ENCODE data around the gene OSBP2. TPM values are rescaled to one million over a fixed set of nuclear protein-coding genes. Genes with fewer than 3 reads are reported as not detected.

OSBP2 gene
- total and polyA plus RNA-seq, 10 of the 15 experiments (the other 5 are each of a cell fraction or from before 2014, with no cell fraction given): 0.11 to 7.7 (median 3.6) TPM

GRCh38 chr22:30941363-30941740 is 246.7 kb downstream of the OSBP2 start:
- BruUV-seq (replicated peaks): no TSS peak
- POLR2A ChIA-PET: no interaction called here
- over 99% methylated on average over 11 of the region's 11 CpGs for WGBS (ENCODE audit: insufficient coverage, insufficient replicate concordance, low lambda C conversion rate, missing lambda C conversion rate)
- no peaks in the 10 kb centered on the region for H3K9me3 ChIP-seq (replicated peaks; ENCODE audit: control insufficient read depth, insufficient read depth, low read length)
- intact Hi-C loops (cut with micrococcal nuclease; ENCODE audit: unreplicated experiment): loop anchor here (10.0 kb wide), 1 partner anchor 293 kb away; no protein-coding TSS in a partner anchor
- no peaks in the 10 kb centered on the region for H4K20me1 ChIP-seq (ENCODE audit: control insufficient read depth, insufficient read depth)
- H3K27me3 ChIP-seq (replicated peaks in 1 of 2; ENCODE audit: control insufficient read depth in 2 of 2, insufficient read depth in 2 of 2, low read length in 1 of 2): no peaks in the 10 kb centered on the region
- CTCF ChIA-PET: no interaction called here
- no peak overlapping the region for H3K9ac ChIP-seq (ENCODE audit: control insufficient read depth, insufficient read depth, low read length)
- no peaks in the 10 kb centered on the region for H3K79me2 ChIP-seq (ENCODE audit: control insufficient read depth, insufficient read depth, low read length)
- no peak for TF ChIP-seq IRF5 (IDR thresholded peaks at IDR 0.05; ENCODE audit: borderline replicate concordance)
- no peak for TF ChIP-seq RBBP5 (conservative IDR thresholded peaks at IDR 0.05)
- TF ChIP-seq KDM1A (IDR thresholded peaks at IDR 0.05; ENCODE audit: borderline replicate concordance): no peak
- no peak for TF ChIP-seq MEF2A (IDR thresholded peaks at IDR 0.05; ENCODE audit: insufficient read depth, low read depth, low read length)
- no peak for TF ChIP-seq BCLAF1 (IDR thresholded peaks at IDR 0.05)
- no peak for TF ChIP-seq TAF1 (IDR thresholded peaks at IDR 0.05; ENCODE audit: borderline replicate concordance, low read depth, low read length)
- no peak for TF ChIP-seq ZSCAN29 (IDR thresholded peaks at IDR 0.05)
- TF ChIP-seq POLR2AphosphoS5 (IDR thresholded peaks at IDR 0.05; ENCODE audit: low read length): no peak
- no peak for TF ChIP-seq RCOR1 (conservative IDR thresholded peaks at IDR 0.05; ENCODE audit: low read depth, low read length)
- no peak for TF ChIP-seq SMAD1 (IDR thresholded peaks at IDR 0.05; ENCODE audit: low read depth, partially characterized antibody)
- TF ChIP-seq CHD2 (IDR thresholded peaks at IDR 0.05; ENCODE audit: borderline replicate concordance, low read depth, low read length): no peak
- TF ChIP-seq CREM (IDR thresholded peaks at IDR 0.05; ENCODE audit: low read depth): no peak
- no peak for TF ChIP-seq CBFB (IDR thresholded peaks at IDR 0.05; ENCODE audit: low read depth)
- no peak for TF ChIP-seq MTA3 (IDR thresholded peaks at IDR 0.05; ENCODE audit: borderline replicate concordance, low read length)
- peaks cover 20 to 30% of the 10 kb centered on the region in 2 experiments; a peak in 3 of 4 replicates for H3K36me3 ChIP-seq (ENCODE audit: control insufficient read depth in 2 of 2, insufficient read depth in 2 of 2, low read length in 1 of 2)
- H2AFZ ChIP-seq (ENCODE audit: control insufficient read depth, low read depth, low read length): no peak overlapping the region
- H3K4me2 ChIP-seq (ENCODE audit: control insufficient read depth, insufficient read depth): no peak overlapping the region
- RAD21 ChIA-PET (ENCODE audit: unreplicated experiment): no interaction called here
- in situ Hi-C loops (cut with MboI): no loop called here
- no peak overlapping the region for H3K27ac ChIP-seq (ENCODE audit: control insufficient read depth, insufficient read depth)
- ATAC-seq (no peak), FAIRE-seq (no peak), DNase-seq (ENCODE audit: low read depth, low spot score) (no peak)
- no peaks in the 10 kb centered on the region for H3K4me1 ChIP-seq (ENCODE audit: control insufficient read depth, insufficient read depth, low read length)
- SMC1A ChIA-PET (ENCODE audit: uncharacterized antibody, unreplicated experiment): no interaction called here
- no peak overlapping the region for H3K4me3 ChIP-seq
